Hematopoietic multipotent progenitor cell treated with erythropoietin and hydrocortisone succinate and interleukin-3 and kit ligand, for 4 days (in vitro differentiated cells): ENCODE data around the gene LEUTX.
"Not testable (repeated sequence)": the region's sequence is repeated elsewhere in the genome, so short reads cannot be mapped to it uniquely, and the experiment has no call there.

ENCODE experiments used
- DNase-seq: peaks from one replicate; pipeline ENCODE4 v3.0.0-alpha.2; 2015

Gene LEUTX

DNA sequence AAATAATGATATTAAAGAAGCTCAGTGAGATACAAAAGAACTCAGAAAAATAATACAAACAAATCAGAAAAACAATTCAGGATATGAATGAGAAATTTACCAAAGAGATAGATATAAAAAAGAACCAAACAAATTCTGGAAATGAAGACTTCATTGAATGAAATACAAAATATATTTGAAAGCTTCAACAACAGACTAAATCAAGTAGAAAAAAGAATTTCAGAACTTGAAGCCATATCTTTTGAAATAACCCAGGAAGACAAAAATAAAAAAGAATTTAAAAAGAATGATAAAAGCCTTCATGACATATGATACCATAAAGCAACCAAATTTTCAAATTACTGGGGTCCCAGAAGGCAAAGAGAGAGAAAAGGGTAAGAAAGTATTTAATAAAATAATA is 9.6 kb downstream of the LEUTX start:
- DNase-seq: no peak

DNA sequence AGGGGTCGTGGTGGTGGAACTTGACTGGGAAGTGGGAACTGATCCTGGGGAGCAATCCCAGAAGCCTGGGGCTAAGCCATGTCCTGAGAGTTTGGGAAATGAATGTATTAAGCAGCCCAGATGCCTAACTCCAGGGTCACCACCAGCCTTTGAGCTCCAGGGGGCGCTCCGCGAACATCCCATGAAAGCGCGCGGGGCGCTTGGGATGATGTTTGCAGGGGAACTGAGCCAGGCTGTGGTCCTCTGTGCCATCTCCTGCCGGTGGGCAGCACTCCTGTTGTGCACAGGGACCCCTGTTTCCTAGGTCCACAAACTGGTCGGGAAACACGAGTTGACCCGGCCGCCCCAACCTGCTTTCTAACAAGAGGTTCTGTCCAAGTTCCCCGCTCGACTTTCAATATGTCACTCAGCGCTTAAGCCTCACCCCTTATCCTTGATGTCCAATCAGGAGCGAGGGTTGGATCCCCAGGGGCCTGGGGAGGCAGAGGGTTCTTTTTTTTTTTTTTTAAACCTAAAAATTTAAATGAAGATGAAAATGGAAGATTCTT is 14.4 kb downstream of the LEUTX start:
- DNase-seq: peak; percentile 84

DNA sequence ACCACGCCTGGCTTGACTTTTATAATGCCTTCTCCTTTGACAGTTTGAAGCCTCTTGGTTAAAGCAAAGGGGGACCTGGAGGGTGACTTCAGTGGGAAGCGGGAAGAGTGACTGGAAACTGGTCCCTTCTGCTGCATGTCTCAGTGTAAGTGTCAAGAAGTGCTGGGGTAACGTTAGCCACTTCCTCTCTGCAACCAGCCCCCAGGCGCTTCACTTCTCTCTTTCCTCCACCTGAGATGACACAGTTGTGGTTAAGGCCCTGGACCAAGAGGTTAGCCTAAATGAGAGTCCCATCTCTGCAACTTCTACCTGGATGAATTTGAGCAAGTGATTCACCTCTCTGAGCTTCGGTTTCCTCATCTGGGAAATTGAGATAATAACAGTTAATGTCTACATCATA is 16.3 kb downstream of the LEUTX start:
- peak; percentile 7 for DNase-seq

- no peak for DNase-seq
Measured at GRCh38 chr19:39796000-39796498, 17.4 kb downstream of the LEUTX start.

GRCh38 chr19:39797083-39797482 is 18.4 kb downstream of the LEUTX start:
- DNase-seq: no peak

- no peak for DNase-seq
Measured at GRCh38 chr19:39802958-39803357, 24.3 kb downstream of the LEUTX start.

DNA sequence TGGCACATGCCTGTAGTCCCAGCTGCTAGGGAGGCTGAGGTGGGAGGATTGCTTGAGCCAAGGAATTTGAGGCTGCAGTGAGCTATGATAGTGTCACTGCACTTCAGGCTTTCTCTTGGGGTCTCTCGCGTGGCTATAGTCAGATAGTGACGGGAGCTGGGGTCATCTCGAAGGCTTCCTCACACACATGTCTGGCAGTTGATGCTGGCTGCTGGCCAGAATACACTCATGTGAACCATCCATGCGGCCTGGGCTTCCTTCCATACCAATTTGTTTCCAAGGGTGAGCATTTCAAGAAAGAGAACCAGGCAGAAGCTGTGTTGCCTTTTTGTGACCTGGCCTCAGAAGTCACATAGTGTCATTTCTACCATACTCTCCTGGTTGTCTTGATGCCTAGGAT is 26.4 kb downstream of the LEUTX start:
- DNase-seq: peak; percentile 13

DNA sequence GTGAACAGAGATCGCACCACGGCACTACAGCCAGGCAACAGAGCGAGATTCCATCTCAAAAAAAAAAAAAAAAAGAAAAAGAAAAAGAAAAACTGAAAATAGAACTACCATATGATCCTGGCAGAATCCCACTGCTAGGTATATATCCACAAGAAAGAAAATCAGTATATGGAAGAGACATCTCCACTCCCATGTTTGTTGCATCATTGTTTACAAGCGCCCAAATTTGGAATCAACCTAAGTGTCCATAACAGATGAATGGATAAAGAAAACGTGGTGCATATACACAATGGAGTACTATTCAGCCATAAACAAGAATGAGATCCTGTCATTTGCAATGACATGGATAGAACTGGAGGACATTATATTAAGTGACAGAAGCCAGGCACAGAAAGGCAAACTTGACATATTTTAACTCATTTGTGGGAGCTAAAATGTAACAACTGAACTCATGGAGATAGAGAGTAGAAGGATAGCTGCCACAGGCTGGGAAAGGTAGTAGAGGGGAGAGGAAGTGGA is 29.3 kb downstream of the LEUTX start:
- no peak for DNase-seq

GRCh38 chr19:39808688-39809087 is 30.0 kb downstream of the LEUTX start:
- not testable (repeated sequence) for DNase-seq

DNA sequence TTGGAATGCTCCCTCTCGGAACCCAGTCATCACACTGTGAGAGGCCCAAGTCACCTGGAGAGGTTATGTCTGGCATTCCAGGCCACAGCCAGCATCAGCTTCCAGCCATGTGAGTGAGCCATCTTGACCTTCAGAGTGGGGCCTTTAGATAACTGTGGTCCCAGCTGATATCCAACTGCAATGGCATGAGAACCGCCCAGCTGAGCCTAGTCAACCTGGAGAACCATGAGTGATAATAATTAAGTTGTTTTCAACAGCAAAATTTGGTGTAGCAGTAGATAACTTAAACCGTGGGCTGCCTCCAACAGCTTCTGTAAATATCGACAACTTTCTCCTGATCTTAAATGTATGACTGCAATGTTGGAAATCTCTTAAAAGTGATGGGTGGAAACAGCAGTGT is 30.7 kb downstream of the LEUTX start:
- no peak for DNase-seq

- no peak for DNase-seq
Measured at GRCh38 chr19:39810424-39810823, 31.8 kb downstream of the LEUTX start.

- DNase-seq: no peak
Measured at GRCh38 chr19:39811064-39811463, 32.4 kb downstream of the LEUTX start.

DNA sequence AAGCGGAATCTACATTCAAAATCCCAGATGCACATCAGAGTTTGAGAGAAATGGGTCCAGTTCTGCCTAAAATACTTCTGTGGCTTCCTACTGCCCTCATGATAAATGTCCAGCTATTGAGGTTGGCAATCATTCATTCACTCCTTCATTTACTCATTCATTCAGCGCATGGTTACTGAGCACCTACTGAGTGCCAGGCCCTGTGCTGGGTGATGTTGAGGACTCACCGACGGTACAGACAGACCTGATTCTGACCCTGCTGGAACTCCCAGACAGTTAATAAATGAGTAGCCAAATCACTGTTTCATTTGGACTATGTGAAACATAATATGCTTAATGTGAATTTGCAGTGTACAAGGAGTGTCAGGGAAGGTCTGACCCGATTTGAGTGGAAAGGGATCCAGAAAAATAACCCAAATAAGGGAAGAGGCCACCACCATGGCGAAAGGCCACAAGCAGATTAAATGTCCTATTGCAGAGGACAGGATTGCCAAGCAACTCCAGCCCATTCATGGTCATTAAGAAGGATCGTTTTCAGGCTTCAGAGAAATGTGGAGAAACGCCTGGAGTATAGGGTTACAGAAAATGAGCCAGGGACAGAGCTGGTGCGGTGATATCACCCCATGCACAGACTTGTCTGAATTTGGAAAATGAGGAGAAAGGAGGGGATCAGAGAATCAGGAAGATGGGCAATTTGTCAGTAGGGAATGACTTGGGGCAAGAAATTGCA is 34.8 kb downstream of the LEUTX start:
- no peak for DNase-seq

DNA sequence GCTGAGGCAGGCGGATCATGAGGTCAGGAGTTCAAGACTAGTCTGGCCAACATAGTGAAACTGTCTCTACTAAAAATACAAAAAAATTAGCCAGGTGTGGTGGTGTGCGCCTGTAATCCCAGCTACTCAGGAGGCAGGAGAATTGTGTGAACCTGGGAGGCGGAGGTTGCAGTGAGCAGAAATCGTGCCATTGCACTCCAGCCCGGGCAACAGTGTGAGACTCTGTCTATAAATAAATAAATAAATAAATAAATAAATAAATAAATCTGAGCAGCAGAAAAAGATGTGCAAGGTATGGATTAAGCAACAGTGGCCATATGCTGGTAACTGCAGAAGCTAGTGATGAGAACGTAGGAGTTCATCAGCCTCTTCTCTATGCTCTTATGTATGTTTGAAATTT is 35.5 kb downstream of the LEUTX start:
- DNase-seq: not testable (repeated sequence)

DNA sequence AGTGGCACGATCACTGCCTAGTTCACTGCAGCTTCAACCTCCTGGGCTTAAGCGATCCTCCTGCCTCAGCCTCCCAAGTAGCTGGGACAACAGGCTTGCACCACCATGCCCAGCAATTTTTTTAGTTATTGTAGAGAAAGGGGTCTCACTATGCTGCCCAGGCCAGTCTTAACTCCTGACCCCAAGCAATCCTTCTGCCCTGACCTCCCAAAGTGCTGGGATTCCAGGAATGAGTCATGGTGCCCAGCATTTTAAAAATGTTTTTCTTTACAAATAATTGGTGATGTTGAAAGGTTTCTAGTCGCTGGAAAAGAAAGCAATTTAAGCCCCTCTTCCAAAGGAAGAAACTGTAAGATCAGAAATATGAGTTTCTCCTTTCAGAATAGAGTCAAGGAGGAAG is 35.9 kb downstream of the LEUTX start:
- no peak for DNase-seq

GRCh38 chr19:39816287-39817048 is 37.8 kb downstream of the LEUTX start:
- no peak for DNase-seq

DNA sequence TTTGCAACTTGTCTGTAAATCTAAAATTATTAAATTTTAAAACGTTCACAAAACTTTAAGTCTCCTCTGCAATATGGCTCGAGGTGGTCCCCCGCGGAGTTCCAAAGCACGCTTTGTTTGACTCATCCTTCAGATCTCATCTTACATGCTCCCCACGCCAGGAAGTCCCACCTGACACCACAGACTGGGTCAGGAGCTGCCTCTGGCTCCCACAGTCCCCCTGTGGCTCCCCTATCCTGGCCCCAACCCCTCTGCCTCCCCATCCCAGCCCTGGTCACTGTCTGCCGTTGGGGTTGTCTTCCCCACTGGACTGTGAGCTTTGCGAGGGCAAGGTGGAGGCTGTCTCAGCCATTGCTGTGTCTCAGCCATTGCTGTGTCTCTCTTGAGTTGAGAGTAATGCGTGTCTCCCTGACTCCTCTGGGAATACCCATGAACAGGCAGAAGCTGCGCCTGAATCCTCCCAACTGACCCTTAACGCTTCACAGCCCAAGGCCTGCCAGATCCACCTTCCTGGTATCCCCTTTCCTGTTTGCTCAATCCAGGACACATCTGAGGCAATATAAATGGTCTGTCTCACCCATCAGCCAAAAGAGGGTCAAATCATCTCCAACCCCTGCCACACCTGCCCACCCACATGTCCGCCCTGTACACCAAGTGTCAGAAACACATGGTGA is 39.4 kb downstream of the LEUTX start:
- no peak for DNase-seq

GRCh38 chr19:39818626-39819097 is 40.0 kb downstream of the LEUTX start:
- DNase-seq: no peak

GRCh38 chr19:39819786-39820185 is 41.1 kb downstream of the LEUTX start:
- DNase-seq: no peak

DNA sequence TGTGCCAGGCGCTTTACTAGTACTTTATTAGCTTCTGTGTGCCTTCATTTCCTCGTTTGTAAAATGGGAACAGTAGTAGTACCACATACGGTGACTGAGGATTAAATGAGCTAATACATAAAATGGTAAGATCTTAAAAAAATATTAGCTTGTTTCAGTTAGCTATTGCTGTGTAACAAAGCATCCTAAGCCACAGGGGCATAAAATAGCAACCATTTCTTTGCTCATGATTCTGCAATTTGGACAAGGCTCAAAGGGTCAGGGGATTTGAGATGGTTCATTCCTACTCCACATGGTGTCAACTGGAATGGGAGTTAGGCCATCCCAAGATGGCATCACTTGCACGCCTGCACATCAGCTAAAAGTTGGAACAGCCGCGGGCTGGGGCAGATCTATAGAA is 42.0 kb downstream of the LEUTX start:
- no peak for DNase-seq

DNA sequence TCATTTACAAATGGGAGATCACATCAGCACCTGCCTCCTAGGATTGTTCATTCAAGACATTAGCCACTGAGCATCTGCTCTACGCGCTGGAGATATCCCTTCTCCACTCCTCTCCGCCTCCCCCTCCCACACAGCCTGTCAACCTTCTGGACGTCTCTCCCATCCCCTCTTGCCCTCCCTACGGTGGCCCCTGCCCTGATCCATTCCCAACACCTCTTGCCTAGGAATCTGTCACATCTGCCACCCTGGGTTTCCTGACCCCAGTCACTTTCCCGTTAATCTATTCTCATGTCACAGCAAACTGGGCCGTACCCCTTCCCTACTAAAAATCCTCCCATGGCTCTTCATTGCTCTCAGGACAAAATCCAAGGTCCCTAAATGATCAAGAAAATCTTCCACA is 45.0 kb downstream of the LEUTX start:
- no peak for DNase-seq

DNA sequence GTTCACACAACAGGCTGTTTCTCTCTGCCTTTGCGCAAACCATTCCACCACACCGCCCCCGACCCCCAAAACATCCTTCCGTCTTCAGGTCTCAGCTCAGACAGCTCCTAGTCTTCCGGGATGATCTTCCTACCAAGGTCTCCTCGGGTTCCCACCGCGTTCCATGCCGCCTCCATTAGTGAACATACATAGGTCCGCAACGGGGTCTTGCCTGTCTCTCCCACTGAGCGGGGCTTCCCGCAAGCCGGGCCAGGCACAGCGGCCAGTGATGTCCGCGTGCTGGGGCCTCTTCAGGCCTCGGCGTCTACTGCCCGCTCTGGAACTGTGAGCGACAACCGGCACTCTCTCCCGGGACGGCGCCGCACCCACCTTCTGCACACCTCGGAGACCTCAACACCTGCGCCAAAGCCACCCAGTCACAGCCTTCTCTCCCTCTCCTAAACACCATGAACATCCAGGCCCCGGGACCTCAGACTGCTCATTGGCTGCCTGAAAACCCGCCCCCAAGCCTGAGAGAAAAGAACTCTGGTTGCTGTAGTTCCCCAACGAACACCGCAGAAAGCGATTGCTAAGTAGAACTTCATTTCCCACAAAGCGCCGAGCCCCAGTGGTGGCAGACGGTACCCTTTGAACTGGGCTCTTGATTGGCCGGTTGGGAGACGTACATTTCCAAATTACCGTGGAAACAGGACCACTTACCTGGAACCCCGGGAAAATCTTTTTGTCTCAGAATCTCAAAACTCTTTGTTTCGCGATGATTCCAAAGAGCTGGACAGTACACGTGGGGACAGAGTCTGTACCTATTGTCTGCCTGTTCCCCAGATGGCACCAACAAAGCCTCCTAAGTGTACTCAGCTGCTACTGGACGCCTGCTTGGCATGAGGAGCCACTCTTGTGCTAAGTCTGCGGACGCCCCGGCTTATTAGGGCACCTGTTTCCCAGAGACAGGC is 45.8 kb downstream of the LEUTX start:
- peak; percentile 97 for DNase-seq
